HepG2 (cell line): ENCODE results near the gene LARP1. TPM values are rescaled to one million over a fixed set of nuclear protein-coding genes. Genes with fewer than 3 reads are reported as not detected.

ENCODE experiments used
- AKAP8 ChIP-seq: sonication (generic); formaldehyde crosslinking; IDR thresholded peaks from 2 replicates; pipeline ENCODE4 v1.5.1; 2020; ENCODE audit warnings: mild to moderate bottlenecking, missing genetic modification reagents
- ATAD3A ChIP-seq: sonication (generic); formaldehyde crosslinking; IDR thresholded peaks from 2 replicates; pipeline ENCODE4 v1.4.0; 2020; ENCODE audit warnings: missing genetic modification reagents
- GATA4 ChIP-seq: sonication (generic); IDR thresholded peaks from 2 replicates; pipeline ENCODE4 v1.6.1; 2016; ENCODE audit warnings: antibody characterized with exemption, low read depth, borderline replicate concordance
- HNF4G ChIP-seq, 2 experiments: sonication (generic) in 1 of 2; formaldehyde crosslinking in 1 of 2; IDR thresholded peaks; 2 replicates each; pipeline versions ENCODE4 v1.4.0 to v1.6.1; 2011 to 2020; ENCODE audit warnings: borderline replicate concordance in 2 of 2, low read depth in 2 of 2, mild to moderate bottlenecking in 2 of 2, low read length in 1 of 2, missing genetic modification reagents in 1 of 2, moderate library complexity in 1 of 2
- MTF1 ChIP-seq: sonication (generic); formaldehyde crosslinking; IDR thresholded peaks from 2 replicates; pipeline ENCODE4 v1.5.0; 2020; ENCODE audit warnings: missing genetic modification reagents
- NFYB ChIP-seq: sonication (generic); formaldehyde crosslinking; IDR thresholded peaks from 2 replicates; pipeline ENCODE4 v1.4.0; 2020; ENCODE audit warnings: missing genetic modification reagents
- PHF8 ChIP-seq: sonication (generic); formaldehyde crosslinking; IDR thresholded peaks from 2 replicates; pipeline ENCODE4 v1.5.0; 2020; ENCODE audit warnings: missing genetic modification reagents
- RCOR2 ChIP-seq: IDR thresholded peaks from 2 replicates; pipeline ENCODE4 v1.6.1; 2016; ENCODE audit warnings: missing biosample characterization, missing genetic modification reagents
- RXRB ChIP-seq: IDR thresholded peaks from 2 replicates; pipeline ENCODE4 v1.6.1; 2016; ENCODE audit warnings: borderline replicate concordance, missing genetic modification reagents, missing compliant biosample characterization
- TMF1 ChIP-seq: sonication (generic); formaldehyde crosslinking; IDR thresholded peaks from 2 replicates; pipeline ENCODE4 v1.8.1; 2022; ENCODE audit warnings: low read depth, missing genetic modification reagents
- ZMYM4 ChIP-seq: sonication (generic); formaldehyde crosslinking; IDR thresholded peaks from 2 replicates; pipeline ENCODE4 v1.8.1; 2023; ENCODE audit warnings: mild to moderate bottlenecking, missing genetic modification reagents
- ZNF337 ChIP-seq: sonication (generic); formaldehyde crosslinking; IDR thresholded peaks from 2 replicates; pipeline ENCODE4 v1.5.1; 2020; ENCODE audit warnings: missing genetic modification reagents, low read depth, mild to moderate bottlenecking, borderline replicate concordance
- ZNF33B ChIP-seq: sonication (generic); formaldehyde crosslinking; IDR thresholded peaks from 2 replicates; pipeline ENCODE4 v1.5.1; 2020; ENCODE audit warnings: mild to moderate bottlenecking, missing genetic modification reagents
- polyA plus RNA-seq, 8 experiments: library from polyadenylated mRNA; depleted of rRNA in 3 of 8; stranded (reverse) in 7 of 8; unstranded in 1 of 8; fragments of >200 nt; fragmentation: Illumina TruSeq in 4 of 8; extraction: Trizol in 4 of 8; gene quantifications; 2 replicates each; pipeline versions ENCODE4 v1.2.1 to v1.2.3, GENCODE V29; 2011 to 2016; ENCODE audit warnings: low read depth in 4 of 8, missing spikeins in 1 of 8, mixed read lengths in 1 of 8; ENCODE audit not compliant: insufficient read depth in 1 of 8
- total RNA-seq, 5 experiments: library from RNA; depleted of rRNA; stranded (reverse); fragments of >200 nt; fragmentation: Illumina TruSeq; extraction: Trizol; gene quantifications; 2 replicates each; pipeline ENCODE4 v1.2.3, GENCODE V29; 2016; ENCODE audit warnings: low read depth in 1 of 5
- TF ChIP-seq, protein P1 (sequence below): sonication (generic); formaldehyde crosslinking; IDR thresholded peaks from 2 replicates; pipeline ENCODE4 v1.5.0; 2020; ENCODE audit warnings: mild to moderate bottlenecking, missing genetic modification reagents, borderline replicate concordance
- TF ChIP-seq, protein P2 (sequence below): sonication (generic); formaldehyde crosslinking; IDR thresholded peaks from 2 replicates; pipeline ENCODE4 v1.4.0; 2020; ENCODE audit warnings: mild to moderate bottlenecking, missing genetic modification reagents
- TF ChIP-seq, protein P3 (sequence below): sonication (generic); formaldehyde crosslinking; IDR thresholded peaks from 2 replicates; pipeline ENCODE4 v1.4.0; 2020; ENCODE audit warnings: missing genetic modification reagents
- TF ChIP-seq, protein P4 (sequence below): sonication (generic); formaldehyde crosslinking; IDR thresholded peaks from 2 replicates; pipeline ENCODE4 v1.4.0; 2020; ENCODE audit warnings: low read depth, missing genetic modification reagents

Gene LARP1
- total and polyA plus RNA-seq, 2 of the 13 experiments (the other 11 are each of a cell fraction or from before 2014, with no cell fraction given), result 45.2 to 61.4 TPM

DNA sequence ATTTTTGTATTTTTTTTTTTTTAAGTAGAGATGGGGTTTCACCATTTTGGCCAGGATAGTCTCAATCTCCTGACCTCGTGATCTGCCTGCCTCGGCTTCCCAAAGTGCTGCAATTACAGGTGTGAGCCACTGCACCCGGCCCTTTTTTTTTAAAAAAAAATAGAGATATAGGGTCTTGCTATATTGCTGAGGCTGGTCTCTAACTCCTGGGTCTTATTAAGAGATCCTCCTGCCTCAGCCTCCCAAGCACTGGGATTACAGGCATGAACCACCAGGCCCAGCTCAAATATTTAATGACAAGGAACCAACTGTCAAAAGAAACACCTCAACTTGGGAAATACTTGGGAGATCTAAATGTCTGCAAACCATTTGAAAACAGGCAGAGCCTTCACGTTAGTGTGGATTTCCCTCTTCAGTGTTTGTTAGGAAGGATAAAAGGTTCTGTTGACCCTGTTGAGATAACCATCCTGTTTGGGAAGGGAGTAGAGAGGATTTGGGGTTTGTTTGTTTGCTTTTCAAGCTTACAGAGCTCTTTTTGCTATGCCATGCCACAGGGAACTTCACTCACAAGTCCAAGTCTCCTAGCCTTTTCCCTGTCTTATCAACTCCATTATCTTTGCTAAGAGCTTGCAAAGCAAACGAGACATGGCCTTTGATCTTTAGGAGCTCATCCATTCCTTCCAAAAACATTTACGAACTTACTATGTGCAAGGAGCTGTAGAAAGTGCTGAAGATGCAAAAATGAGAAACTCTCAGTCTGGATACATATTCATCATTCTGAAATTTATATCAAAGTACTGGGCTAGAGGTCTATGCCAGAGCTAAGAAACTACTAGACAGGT, 87.7 kb downstream of the LARP1 start (continued):
- TF ChIP-seq, protein P1, sequence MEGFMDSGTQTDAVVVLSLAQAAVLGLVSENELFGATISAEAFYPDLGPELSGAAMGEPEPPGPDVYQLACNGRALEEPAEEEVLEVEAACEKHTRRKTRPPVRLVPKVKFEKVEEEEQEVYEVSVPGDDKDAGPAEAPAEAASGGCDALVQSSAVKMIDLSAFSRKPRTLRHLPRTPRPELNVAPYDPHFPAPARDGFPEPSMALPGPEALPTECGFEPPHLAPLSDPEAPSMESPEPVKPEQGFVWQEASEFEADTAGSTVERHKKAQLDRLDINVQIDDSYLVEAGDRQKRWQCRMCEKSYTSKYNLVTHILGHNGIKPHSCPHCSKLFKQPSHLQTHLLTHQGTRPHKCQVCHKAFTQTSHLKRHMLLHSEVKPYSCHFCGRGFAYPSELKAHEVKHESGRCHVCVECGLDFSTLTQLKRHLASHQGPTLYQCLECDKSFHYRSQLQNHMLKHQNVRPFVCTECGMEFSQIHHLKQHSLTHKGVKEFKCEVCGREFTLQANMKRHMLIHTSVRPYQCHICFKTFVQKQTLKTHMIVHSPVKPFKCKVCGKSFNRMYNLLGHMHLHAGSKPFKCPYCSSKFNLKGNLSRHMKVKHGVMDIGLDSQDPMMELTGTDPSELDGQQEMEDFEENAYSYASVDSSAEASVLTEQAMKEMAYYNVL (CRISPR knock-in tag), result peak; percentile 71
- TF ChIP-seq, protein P2, sequence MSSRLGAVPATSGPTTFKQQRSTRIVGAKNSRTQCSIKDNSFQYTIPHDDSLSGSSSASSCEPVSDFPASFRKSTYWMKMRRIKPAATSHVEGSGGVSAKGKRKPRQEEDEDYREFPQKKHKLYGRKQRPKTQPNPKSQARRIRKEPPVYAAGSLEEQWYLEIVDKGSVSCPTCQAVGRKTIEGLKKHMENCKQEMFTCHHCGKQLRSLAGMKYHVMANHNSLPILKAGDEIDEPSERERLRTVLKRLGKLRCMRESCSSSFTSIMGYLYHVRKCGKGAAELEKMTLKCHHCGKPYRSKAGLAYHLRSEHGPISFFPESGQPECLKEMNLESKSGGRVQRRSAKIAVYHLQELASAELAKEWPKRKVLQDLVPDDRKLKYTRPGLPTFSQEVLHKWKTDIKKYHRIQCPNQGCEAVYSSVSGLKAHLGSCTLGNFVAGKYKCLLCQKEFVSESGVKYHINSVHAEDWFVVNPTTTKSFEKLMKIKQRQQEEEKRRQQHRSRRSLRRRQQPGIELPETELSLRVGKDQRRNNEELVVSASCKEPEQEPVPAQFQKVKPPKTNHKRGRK (CRISPR knock-in tag), result no peak
- TF ChIP-seq HNF4G (IDR thresholded peaks at IDR 0.05; ENCODE audit: borderline replicate concordance, low read depth, low read length) (peak; percentile 72; the same call in 1 of the 2 replicates), HNF4G (CRISPR knock-in tag; IDR thresholded peaks at IDR 0.05; ENCODE audit: borderline replicate concordance, low read depth) (peak; percentile 64; the same call in 1 of the 2 replicates), NFYB (CRISPR knock-in tag) (no peak), AKAP8 (peak; percentile 59; the same call in 1 of the 2 replicates), ZNF337 (CRISPR knock-in tag) (no peak), ZMYM4 (peak; percentile 38), GATA4 (peak; percentile 97), ZNF33B (CRISPR knock-in tag) (no peak), MTF1 (no peak), ATAD3A (CRISPR knock-in tag) (no peak), RCOR2 (CRISPR knock-in tag) (peak; percentile 81), RXRB (CRISPR knock-in tag) (peak; percentile 91), TMF1 (CRISPR knock-in tag) (no peak), PHF8 (CRISPR knock-in tag) (no peak)
- TF ChIP-seq, protein P3, sequence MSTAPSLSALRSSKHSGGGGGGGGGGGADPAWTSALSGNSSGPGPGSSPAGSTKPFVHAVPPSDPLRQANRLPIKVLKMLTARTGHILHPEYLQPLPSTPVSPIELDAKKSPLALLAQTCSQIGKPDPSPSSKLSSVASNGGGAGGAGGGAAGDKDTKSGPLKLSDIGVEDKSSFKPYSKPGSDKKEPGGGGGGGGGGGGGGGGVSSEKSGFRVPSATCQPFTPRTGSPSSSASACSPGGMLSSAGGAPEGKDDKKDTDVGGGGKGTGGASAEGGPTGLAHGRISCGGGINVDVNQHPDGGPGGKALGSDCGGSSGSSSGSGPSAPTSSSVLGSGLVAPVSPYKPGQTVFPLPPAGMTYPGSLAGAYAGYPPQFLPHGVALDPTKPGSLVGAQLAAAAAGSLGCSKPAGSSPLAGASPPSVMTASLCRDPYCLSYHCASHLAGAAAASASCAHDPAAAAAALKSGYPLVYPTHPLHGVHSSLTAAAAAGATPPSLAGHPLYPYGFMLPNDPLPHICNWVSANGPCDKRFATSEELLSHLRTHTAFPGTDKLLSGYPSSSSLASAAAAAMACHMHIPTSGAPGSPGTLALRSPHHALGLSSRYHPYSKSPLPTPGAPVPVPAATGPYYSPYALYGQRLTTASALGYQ (CRISPR knock-in tag), result peak; percentile 98
- TF ChIP-seq, protein P4, sequence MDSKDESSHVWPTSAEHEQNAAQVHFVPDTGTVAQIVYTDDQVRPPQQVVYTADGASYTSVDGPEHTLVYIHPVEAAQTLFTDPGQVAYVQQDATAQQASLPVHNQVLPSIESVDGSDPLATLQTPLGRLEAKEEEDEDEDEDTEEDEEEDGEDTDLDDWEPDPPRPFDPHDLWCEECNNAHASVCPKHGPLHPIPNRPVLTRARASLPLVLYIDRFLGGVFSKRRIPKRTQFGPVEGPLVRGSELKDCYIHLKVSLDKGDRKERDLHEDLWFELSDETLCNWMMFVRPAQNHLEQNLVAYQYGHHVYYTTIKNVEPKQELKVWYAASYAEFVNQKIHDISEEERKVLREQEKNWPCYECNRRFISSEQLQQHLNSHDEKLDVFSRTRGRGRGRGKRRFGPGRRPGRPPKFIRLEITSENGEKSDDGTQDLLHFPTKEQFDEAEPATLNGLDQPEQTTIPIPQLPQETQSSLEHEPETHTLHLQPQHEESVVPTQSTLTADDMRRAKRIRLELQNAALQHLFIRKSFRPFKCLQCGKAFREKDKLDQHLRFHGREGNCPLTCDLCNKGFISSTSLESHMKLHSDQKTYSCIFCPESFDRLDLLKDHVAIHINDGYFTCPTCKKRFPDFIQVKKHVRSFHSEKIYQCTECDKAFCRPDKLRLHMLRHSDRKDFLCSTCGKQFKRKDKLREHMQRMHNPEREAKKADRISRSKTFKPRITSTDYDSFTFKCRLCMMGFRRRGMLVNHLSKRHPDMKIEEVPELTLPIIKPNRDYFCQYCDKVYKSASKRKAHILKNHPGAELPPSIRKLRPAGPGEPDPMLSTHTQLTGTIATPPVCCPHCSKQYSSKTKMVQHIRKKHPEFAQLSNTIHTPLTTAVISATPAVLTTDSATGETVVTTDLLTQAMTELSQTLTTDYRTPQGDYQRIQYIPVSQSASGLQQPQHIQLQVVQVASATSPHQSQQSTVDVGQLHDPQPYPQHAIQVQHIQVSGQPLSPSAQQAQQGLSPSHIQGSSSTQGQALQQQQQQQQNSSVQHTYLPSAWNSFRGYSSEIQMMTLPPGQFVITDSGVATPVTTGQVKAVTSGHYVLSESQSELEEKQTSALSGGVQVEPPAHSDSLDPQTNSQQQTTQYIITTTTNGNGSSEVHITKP (CRISPR knock-in tag), result no peak
